Endodermal cell (in vitro differentiated cells): Measurements from ENCODE around the gene SLC35D2. TPM values are rescaled to one million over a fixed set of nuclear protein-coding genes. Genes with fewer than 3 reads are reported as not detected.
"Not testable (repeated sequence)": the region's sequence is repeated elsewhere in the genome, so short reads cannot be mapped to it uniquely, and the experiment has no call there.

Source experiments
- DNase-seq: peaks from one replicate; pipeline ENCODE4 v3.0.0-alpha.2; 2017
- H3K27ac ChIP-seq: 2 replicates; pipeline ENCODE4 v1.5.1; 2013; ENCODE audit warnings: mild to moderate bottlenecking, low read depth, low read length, moderate library complexity
- H3K27me3 ChIP-seq: 2 replicates; pipeline ENCODE4 v1.6.1; 2013; ENCODE audit warnings: mild to moderate bottlenecking, low read length, moderate library complexity; ENCODE audit not compliant: insufficient read depth, control insufficient read depth, poor library complexity, severe bottlenecking
- H3K36me3 ChIP-seq: 2 replicates; pipeline ENCODE4 v1.7.0; 2013; ENCODE audit warnings: mild to moderate bottlenecking, low read length, moderate library complexity; ENCODE audit not compliant: control insufficient read depth, insufficient read depth
- H3K4me1 ChIP-seq: one replicate; pipeline ENCODE4 v1.7.0; 2013; ENCODE audit warnings: low read length; ENCODE audit not compliant: control insufficient read depth, insufficient read depth
- H3K4me3 ChIP-seq: 2 replicates; pipeline ENCODE4 v1.5.1; 2013; ENCODE audit warnings: mild to moderate bottlenecking, low read length, moderate library complexity
- H3K9ac ChIP-seq: 2 replicates; pipeline ENCODE4 v1.6.1; 2013; ENCODE audit warnings: mild to moderate bottlenecking, low read length, moderate library complexity; ENCODE audit not compliant: poor library complexity, severe bottlenecking; ENCODE audit errors: extremely low read depth
- H3K9me3 ChIP-seq: 2 replicates; pipeline ENCODE4 v1.6.1; 2013; ENCODE audit warnings: mild to moderate bottlenecking, low read length, moderate library complexity; ENCODE audit not compliant: control insufficient read depth
- H3K27ac Mint-ChIP-seq: 2 replicates; pipeline ENCODE4 v1.8.0; 2020; ENCODE audit warnings: mixed read lengths
- H3K27me3 Mint-ChIP-seq: 2 replicates; pipeline ENCODE4 v1.8.0; 2021; ENCODE audit warnings: mild to moderate bottlenecking, mixed read lengths; ENCODE audit not compliant: insufficient read depth
- H3K36me3 Mint-ChIP-seq: 2 replicates; pipeline ENCODE4 v1.8.0; 2020; ENCODE audit warnings: low read depth, mixed read lengths
- H3K4me1 Mint-ChIP-seq: 2 replicates; pipeline ENCODE4 v1.8.0; 2020; ENCODE audit warnings: mixed read lengths
- H3K4me3 Mint-ChIP-seq: 2 replicates; pipeline ENCODE4 v1.8.0; 2020; ENCODE audit warnings: mild to moderate bottlenecking, moderate library complexity, mixed read lengths
- H3K9me3 Mint-ChIP-seq: 2 replicates; pipeline ENCODE4 v1.8.0; 2020; ENCODE audit warnings: mild to moderate bottlenecking, mixed read lengths
- WGBS, 2 experiments: methylation state at CpG; one replicate each; pipeline versions ENCODE4 v1.1.5 to v1.1.7; 2013; ENCODE audit warnings: missing lambda C conversion rate in 2 of 2, mixed read lengths in 1 of 2; ENCODE audit not compliant: insufficient coverage in 1 of 2, insufficient read length in 1 of 2; 5-methylcytosine and 5-hydroxymethylcytosine counted together
- total RNA-seq, 2 donors: library from RNA; stranded (reverse); fragmentation: NEBNext Ultra II Directional in 1 of 2; extraction: Animal tissue kit (Norgen Biotek cat#: 25700) in 1 of 2; gene quantifications; 2 replicates in 1 of 2; 3 replicates in 1 of 2; pipeline ENCODE4 v1.2.1, GENCODE V29; 2021
- TF ChIP-seq, protein P1 (sequence below): fragments of 200-600 bp; sonication (generic); conservative IDR thresholded peaks from 2 replicates; pipeline ENCODE4 v1.5.0; 2021; ENCODE audit warnings: antibody characterized with exemption, mild to moderate bottlenecking

SLC35D2 gene
- total RNA-seq, 2 donors from 2014 or later, result 31.9 to 36.2 TPM

DNA sequence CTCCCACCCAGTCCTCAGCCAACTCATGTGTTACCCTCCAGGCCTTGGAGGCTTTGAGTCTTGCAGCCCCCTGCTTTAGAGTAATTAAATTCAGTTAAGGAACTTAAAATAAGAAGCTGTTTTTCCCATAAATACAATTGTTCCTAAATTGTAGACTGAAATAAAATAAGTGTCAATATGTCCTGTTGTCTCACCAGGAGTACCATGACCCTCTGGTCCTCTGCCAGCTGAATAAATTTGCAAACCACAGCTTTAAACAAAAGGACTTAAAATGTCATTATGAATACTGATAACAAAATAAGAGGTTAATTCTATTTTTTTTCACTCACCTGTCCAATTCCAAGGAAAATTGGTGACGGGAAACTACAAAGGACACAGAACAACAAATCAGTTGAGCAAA lies 15.6 kb downstream of the SLC35D2 start:
- TF ChIP-seq, protein P1, sequence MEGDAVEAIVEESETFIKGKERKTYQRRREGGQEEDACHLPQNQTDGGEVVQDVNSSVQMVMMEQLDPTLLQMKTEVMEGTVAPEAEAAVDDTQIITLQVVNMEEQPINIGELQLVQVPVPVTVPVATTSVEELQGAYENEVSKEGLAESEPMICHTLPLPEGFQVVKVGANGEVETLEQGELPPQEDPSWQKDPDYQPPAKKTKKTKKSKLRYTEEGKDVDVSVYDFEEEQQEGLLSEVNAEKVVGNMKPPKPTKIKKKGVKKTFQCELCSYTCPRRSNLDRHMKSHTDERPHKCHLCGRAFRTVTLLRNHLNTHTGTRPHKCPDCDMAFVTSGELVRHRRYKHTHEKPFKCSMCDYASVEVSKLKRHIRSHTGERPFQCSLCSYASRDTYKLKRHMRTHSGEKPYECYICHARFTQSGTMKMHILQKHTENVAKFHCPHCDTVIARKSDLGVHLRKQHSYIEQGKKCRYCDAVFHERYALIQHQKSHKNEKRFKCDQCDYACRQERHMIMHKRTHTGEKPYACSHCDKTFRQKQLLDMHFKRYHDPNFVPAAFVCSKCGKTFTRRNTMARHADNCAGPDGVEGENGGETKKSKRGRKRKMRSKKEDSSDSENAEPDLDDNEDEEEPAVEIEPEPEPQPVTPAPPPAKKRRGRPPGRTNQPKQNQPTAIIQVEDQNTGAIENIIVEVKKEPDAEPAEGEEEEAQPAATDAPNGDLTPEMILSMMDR, result no peak
- Histone ChIP-seq H3K27me3 (no peaks in the 10 kb centered on the region), H3K36me3 (peaks cover 15% of the 10 kb centered on the region), H3K27ac (no peak overlapping the region), H3K4me1 (no peaks in the 10 kb centered on the region), H3K9ac (no peak overlapping the region), H3K9me3 (no peaks in the 10 kb centered on the region), H3K4me3 (no peak overlapping the region)
- DNase-seq, result no peak
- no peak overlapping the region for H3K27ac Mint-ChIP-seq
- H3K4me3 Mint-ChIP-seq, result no peak overlapping the region
- H3K36me3 Mint-ChIP-seq, result peaks cover 29% of the 10 kb centered on the region
- no peaks in the 10 kb centered on the region for H3K27me3 Mint-ChIP-seq
- no peaks in the 10 kb centered on the region for H3K4me1 Mint-ChIP-seq
- no CpG with 5 or more reads among the region's 1 CpG for WGBS, 2 experiments
- peaks cover 4% of the 10 kb centered on the region for H3K9me3 Mint-ChIP-seq

DNA sequence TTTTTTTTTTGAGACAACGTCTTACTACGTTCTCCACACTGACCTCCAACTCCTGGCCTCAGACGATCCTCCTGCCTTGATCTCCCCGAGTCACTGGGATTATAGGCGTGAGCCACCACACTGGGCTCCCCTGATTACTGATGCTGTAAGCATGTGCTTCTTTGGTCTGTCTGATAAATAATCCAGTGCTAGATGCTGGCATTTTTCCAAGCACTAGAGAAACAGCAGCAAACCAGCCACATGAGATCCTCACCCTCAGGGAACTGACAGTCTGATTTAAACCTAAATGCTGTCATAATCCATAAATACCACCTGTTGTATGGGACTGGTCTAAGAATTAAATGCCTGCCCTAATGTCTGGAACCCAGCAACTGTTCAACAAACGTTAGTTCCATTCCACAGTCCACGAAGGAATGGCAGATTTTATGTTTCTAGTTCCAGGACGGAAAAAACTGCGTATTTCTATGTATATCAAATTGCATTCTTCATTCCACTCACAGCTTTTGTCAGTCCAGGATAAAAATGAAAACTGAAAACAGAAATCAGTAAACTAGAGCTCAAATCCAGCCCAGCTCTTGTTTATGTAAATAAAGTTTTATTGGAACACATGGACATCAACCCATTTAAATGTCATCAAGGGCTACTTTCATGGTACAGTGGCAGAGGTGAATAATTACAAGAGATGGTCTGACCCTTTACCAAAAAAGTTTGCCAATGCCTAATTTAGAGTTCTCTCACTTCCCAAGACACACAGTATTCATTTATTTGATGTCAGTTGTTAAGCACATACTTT lies 20.1 kb downstream of the SLC35D2 start:
- Histone ChIP-seq H3K36me3 (peaks cover 36% of the 10 kb centered on the region), H3K9ac (no peak overlapping the region), H3K4me3 (no peak overlapping the region), H3K27me3 (no peaks in the 10 kb centered on the region), H3K27ac (no peak overlapping the region), H3K9me3 (no peaks in the 10 kb centered on the region), H3K4me1 (no peaks in the 10 kb centered on the region)
- DNase-seq, result no peak
- Mint-ChIP-seq H3K36me3 (peaks cover 39% of the 10 kb centered on the region), H3K4me1 (no peaks in the 10 kb centered on the region), H3K9me3 (no peaks in the 10 kb centered on the region), H3K4me3 (no peak overlapping the region), H3K27me3 (no peaks in the 10 kb centered on the region), H3K27ac (no peak overlapping the region)
- TF ChIP-seq, protein P1, result no peak
- WGBS, 2 experiments, result 95 to 97% methylated on average over 7 to 9 of the region's 9 CpGs

DNA sequence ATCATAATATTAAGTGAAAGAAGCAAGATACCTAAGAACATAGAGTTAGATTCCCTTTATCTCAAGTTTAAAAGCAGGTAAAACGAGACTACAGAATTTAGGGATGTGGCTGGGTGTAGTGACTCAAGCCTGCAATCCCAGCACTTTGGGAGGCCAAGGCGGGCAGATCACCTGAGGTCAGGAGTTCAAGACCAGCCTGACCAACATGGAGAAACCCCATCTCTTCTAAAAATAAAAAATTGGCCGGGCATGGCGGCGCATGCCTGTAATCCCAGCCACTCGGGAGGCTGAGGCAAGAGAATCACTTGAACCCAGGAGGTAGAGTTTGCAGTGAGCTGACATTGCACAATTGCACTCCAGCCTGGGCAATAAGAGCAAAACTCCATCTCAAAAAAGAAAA lies 21.4 kb downstream of the SLC35D2 start:
- H3K4me1 Mint-ChIP-seq, H3K9me3 ChIP-seq, H3K27ac ChIP-seq, H3K4me3 Mint-ChIP-seq, H3K27ac Mint-ChIP-seq, H3K27me3 Mint-ChIP-seq, H3K9me3 Mint-ChIP-seq, H3K4me3 ChIP-seq, DNase-seq, H3K27me3 ChIP-seq, H3K9ac ChIP-seq, H3K4me1 ChIP-seq: not testable (repeated sequence)
- H3K36me3 ChIP-seq, result peaks cover 38% of the 10 kb centered on the region
- H3K36me3 Mint-ChIP-seq, result peaks cover 42% of the 10 kb centered on the region
- 93 to 97% methylated on average over 3 to 6 of the region's 6 CpGs for WGBS, 2 experiments
